Suprapubic skin (tissue), 4 donors: ENCODE data around the gene GPR183. TPM values are rescaled to one million over a fixed set of nuclear protein-coding genes. Genes with fewer than 3 reads are reported as not detected.

Experiments
- DNase-seq, 2 donors: peaks; one replicate each; pipeline ENCODE4 v3.0.0-alpha.2; 2019; ENCODE audit warnings: low spot score in 2 of 2
- H3K27ac ChIP-seq: fragments of 200-600 bp; sonication (generic); one replicate; pipeline ENCODE4 v1.5.1; 2019
- H3K27me3 ChIP-seq: fragments of 200-600 bp; sonication (generic); one replicate; pipeline ENCODE4 v1.5.1; 2019
- H3K36me3 ChIP-seq: fragments of 200-600 bp; sonication (generic); one replicate; pipeline ENCODE4 v1.5.1; 2019
- H3K4me1 ChIP-seq: fragments of 200-600 bp; sonication (generic); one replicate; pipeline ENCODE4 v1.5.1; 2019
- H3K4me3 ChIP-seq: fragments of 200-600 bp; sonication (generic); one replicate; pipeline ENCODE4 v1.5.1; 2019; ENCODE audit warnings: mild to moderate bottlenecking
- H3K9me3 ChIP-seq: fragments of 200-600 bp; sonication (generic); one replicate; pipeline ENCODE4 v1.5.1; 2019
- EP300 ChIP-seq: sonication (generic); formaldehyde crosslinking; IDR thresholded peaks from one replicate; pipeline ENCODE4 v1.6.1; 2017; ENCODE audit warnings: antibody characterized with exemption
- POLR2A ChIP-seq, 2 donors: fragments of 450-650 bp; IDR thresholded peaks; one replicate each; pipeline ENCODE4 v1.6.1; 2017; ENCODE audit warnings: antibody characterized with exemption in 2 of 2, mild to moderate bottlenecking in 2 of 2, moderate library complexity in 2 of 2
- POLR2AphosphoS5 ChIP-seq, 3 donors: sonication (generic); formaldehyde crosslinking; IDR thresholded peaks; one replicate each; pipeline ENCODE4 v1.6.1; 2017; ENCODE audit warnings: antibody characterized with exemption in 3 of 3
- WGBS: methylation state at CpG from one replicate; pipeline ENCODE4 v1.1.5; 2018; 5-methylcytosine and 5-hydroxymethylcytosine counted together
- total RNA-seq, 4 donors: library from RNA; depleted of rRNA; stranded (reverse); fragments of >200 nt; gene quantifications; one replicate each; pipeline ENCODE4 v1.1.0, GENCODE V29; 2016
- TF ChIP-seq, protein P1 (sequence below), 2 donors: fragments of 200-600 bp in 1 of 2; fragments of 450-650 bp in 1 of 2; sonication (generic) in 1 of 2; IDR thresholded peaks; one replicate each; pipeline ENCODE4 v1.5.1; 2016 to 2019; ENCODE audit warnings: antibody characterized with exemption in 2 of 2, mild to moderate bottlenecking in 1 of 2, moderate library complexity in 1 of 2

GPR183 gene
- total RNA-seq, 4 donors from 2014 or later, result 2.3 to 7.0 (median 4.4) TPM

DNA sequence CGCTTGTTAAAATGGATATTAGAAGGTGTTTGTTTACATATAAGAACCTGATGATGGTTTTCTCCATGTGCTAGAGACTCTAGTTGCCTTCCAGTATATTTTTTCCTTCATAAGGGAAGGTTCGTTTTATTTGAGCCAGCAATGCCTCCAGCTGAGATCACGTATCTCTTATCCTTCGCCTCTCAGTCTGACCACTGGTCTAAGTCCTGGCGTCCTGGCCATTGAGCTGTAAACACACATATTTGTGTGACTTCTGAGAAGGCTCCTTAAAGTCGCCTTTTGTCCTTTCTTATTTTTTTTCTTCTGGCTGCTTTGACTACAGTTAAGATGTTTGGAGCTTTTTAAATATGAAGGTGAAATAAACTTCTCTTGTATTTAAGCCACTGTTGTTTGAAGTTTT, 23.7 kb upstream of the GPR183 start:
- 63% methylated on average over 6 of the region's 6 CpGs for WGBS
- Histone ChIP-seq H3K9me3 (no peaks in the 10 kb centered on the region), H3K4me3 (no peak overlapping the region), H3K27me3 (no peaks in the 10 kb centered on the region), H3K27ac (no peak overlapping the region), H3K36me3 (peaks cover 22% of the 10 kb centered on the region), H3K4me1 (no peaks in the 10 kb centered on the region)
- no peak for DNase-seq
- TF ChIP-seq POLR2AphosphoS5 (IDR thresholded peaks at IDR 0.05), result no peak
- TF ChIP-seq, protein P1, sequence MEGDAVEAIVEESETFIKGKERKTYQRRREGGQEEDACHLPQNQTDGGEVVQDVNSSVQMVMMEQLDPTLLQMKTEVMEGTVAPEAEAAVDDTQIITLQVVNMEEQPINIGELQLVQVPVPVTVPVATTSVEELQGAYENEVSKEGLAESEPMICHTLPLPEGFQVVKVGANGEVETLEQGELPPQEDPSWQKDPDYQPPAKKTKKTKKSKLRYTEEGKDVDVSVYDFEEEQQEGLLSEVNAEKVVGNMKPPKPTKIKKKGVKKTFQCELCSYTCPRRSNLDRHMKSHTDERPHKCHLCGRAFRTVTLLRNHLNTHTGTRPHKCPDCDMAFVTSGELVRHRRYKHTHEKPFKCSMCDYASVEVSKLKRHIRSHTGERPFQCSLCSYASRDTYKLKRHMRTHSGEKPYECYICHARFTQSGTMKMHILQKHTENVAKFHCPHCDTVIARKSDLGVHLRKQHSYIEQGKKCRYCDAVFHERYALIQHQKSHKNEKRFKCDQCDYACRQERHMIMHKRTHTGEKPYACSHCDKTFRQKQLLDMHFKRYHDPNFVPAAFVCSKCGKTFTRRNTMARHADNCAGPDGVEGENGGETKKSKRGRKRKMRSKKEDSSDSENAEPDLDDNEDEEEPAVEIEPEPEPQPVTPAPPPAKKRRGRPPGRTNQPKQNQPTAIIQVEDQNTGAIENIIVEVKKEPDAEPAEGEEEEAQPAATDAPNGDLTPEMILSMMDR (IDR thresholded peaks at IDR 0.05), result no peak
- TF ChIP-seq EP300, result no peak
- no peak for TF ChIP-seq POLR2A (IDR thresholded peaks at IDR 0.05)

DNA sequence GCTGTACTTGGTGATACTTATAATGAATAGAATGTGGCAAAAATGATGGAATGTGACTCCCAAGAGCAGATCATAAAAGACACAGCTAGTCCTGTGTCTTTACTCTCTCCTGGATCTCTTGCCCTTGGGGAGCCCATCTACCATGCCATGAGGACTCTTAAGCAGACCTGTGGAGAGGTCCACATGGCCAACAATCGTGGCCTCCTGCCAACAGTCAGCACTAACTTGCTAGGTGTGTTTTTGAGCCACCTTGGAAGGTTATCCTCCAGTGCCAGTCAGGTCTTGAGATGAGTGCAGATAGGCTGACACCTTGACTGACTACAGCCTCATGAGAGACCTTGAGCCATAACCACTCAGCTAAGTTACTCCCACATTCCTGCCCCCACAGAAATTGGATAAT, 22.3 kb upstream of the GPR183 start:
- WGBS, result 100% methylated on average over 1 of the region's 1 CpG

DNA sequence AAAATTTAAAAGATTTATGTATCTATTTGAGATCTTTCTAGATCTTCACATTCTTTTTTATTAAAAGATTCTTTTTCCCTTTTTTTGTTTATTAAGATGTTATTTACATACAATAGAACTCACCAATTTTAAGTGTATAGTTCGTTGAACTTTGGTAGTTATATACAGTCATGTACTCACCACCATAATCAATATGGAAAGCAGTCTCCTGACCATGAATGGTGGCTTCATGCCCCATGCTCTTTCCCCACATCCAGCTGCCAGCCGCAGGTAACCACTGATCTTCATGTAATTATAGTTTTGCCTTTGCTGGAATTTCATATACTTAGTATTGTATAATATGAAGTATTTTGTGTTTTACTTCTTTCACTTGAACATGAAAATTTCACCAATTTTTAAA, 20.6 kb upstream of the GPR183 start:
- Histone ChIP-seq H3K27me3 (no peaks in the 10 kb centered on the region), H3K36me3 (peaks cover 24% of the 10 kb centered on the region), H3K4me3 (no peak overlapping the region), H3K27ac (no peak overlapping the region), H3K4me1 (peaks cover 7% of the 10 kb centered on the region), H3K9me3 (no peaks in the 10 kb centered on the region)
- no peak for DNase-seq
- WGBS, result 96% methylated on average over 2 of the region's 2 CpGs
- TF ChIP-seq, protein P1 (IDR thresholded peaks at IDR 0.05), result no peak
- no peak for TF ChIP-seq POLR2A (IDR thresholded peaks at IDR 0.05)
- no peak for TF ChIP-seq POLR2AphosphoS5 (IDR thresholded peaks at IDR 0.05)
- no peak for TF ChIP-seq EP300

More for the DNA sequence above, 22.3 kb upstream of the GPR183 start:
- H3K9me3 ChIP-seq, result no peaks in the 10 kb centered on the region
- H3K4me3 ChIP-seq, result no peak overlapping the region
- no peaks in the 10 kb centered on the region for H3K27me3 ChIP-seq
- no peaks in the 10 kb centered on the region for H3K4me1 ChIP-seq
- peaks cover 16% of the 10 kb centered on the region for H3K36me3 ChIP-seq
- DNase-seq, result no peak
- H3K27ac ChIP-seq, result no peak overlapping the region
- TF ChIP-seq POLR2AphosphoS5 (IDR thresholded peaks at IDR 0.05), result no peak

DNA sequence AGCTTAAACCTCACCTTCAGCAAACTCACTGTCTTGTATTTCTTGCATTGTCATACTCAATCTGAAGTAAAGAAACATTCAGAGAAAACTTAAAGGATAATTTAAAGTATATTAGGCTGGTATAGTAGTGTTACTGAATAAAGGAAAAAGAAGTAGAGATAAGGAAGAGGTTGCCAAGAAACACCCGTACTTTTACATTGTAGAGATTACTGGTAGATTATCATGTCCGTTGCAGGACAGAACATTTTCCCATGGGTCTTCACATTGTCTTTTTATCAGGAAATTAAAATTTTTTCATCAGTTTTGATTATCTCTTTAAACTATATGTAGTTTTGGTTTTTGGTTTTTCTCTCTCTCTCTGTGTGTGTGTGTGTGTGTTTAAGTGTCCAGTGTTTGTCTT, 19.9 kb upstream of the GPR183 start:
- Histone ChIP-seq H3K36me3 (peaks cover 24% of the 10 kb centered on the region), H3K27ac (no peak overlapping the region), H3K27me3 (no peaks in the 10 kb centered on the region), H3K9me3 (no peaks in the 10 kb centered on the region), H3K4me3 (no peak overlapping the region), H3K4me1 (peaks cover 13% of the 10 kb centered on the region)
- TF ChIP-seq EP300, result no peak
- TF ChIP-seq POLR2A (IDR thresholded peaks at IDR 0.05), result no peak
- TF ChIP-seq, protein P1 (IDR thresholded peaks at IDR 0.05), result no peak
- TF ChIP-seq POLR2AphosphoS5 (IDR thresholded peaks at IDR 0.05), result no peak
- 90% methylated on average over 2 of the region's 2 CpGs for WGBS
- DNase-seq, result no peak

DNA sequence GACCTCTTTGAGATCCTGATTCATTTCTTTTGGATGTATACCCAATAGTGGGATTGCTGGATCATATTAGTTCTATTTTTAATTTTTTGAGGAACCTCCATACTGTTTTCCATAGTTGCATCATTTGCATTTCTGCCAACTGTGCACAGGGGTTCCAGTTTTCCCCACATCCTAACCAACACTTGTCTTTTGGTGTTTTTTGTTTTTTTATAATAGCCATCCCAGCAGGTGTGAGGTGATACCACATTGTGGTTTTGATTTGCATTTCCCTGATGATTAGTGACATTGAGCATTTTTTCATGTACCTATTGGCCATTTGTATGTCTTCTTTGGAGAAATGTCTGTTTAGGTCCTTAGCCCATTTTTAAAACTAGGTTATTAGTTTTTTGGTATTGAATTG, 18.8 kb upstream of the GPR183 start:
- no peaks in the 10 kb centered on the region for H3K9me3 ChIP-seq
- no peak for TF ChIP-seq POLR2A (IDR thresholded peaks at IDR 0.05)
- TF ChIP-seq EP300, result no peak
- TF ChIP-seq, protein P1 (IDR thresholded peaks at IDR 0.05), result no peak
- H3K27ac ChIP-seq, result no peak overlapping the region
- no peak for DNase-seq
- peaks cover 24% of the 10 kb centered on the region for H3K36me3 ChIP-seq
- peaks cover 24% of the 10 kb centered on the region for H3K4me1 ChIP-seq
- no peaks in the 10 kb centered on the region for H3K27me3 ChIP-seq
- no peak overlapping the region for H3K4me3 ChIP-seq

DNA sequence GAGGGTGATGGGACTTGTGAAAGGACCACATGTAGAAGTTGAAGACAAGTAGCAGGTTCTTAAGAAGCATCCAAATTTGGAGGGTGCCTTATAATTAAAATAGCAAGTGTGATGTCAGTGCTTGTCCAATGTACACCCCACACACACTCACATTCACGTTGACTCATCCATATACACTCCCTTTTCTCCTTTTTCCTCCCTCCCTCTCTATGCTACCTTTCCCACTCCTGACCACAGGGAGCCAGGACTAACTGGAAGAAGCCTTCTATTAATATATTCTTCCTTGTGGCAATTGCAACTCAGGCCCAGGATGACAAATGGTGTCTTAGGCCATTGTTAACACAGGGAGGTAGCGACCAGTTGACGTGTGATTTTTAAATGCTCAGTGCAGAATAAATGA, 16.3 kb upstream of the GPR183 start:
- Histone ChIP-seq H3K4me3 (no peak overlapping the region), H3K4me1 (peaks cover 31% of the 10 kb centered on the region), H3K27me3 (no peaks in the 10 kb centered on the region), H3K27ac (no peak overlapping the region), H3K36me3 (peaks cover 19% of the 10 kb centered on the region), H3K9me3 (no peaks in the 10 kb centered on the region)
- no peak for DNase-seq
- WGBS, result 54% methylated on average over 3 of the region's 3 CpGs
- TF ChIP-seq POLR2A (IDR thresholded peaks at IDR 0.05) (no peak), POLR2AphosphoS5 (IDR thresholded peaks at IDR 0.05) (no peak), EP300 (no peak)
- TF ChIP-seq, protein P1 (IDR thresholded peaks at IDR 0.05), result no peak
